ENCODE data around the gene ICE2. TPM values are rescaled to one million over a fixed set of nuclear protein-coding genes. Genes with fewer than 3 reads are reported as not detected.

ICE2 gene
- total RNA-seq, 1 donor from 2014 or later, result 49.9 TPM

GRCh38 chr15:60442763-60443162 lies 36.2 kb downstream of the ICE2 start:
- no peak overlapping the region for H3K27ac ChIP-seq
- no peak for DNase-seq
- no peaks in the 10 kb centered on the region for H3K9me3 ChIP-seq
- H3K36me3 ChIP-seq, result peaks cover 32% of the 10 kb centered on the region
- no peak for TF ChIP-seq CTCF (IDR thresholded peaks at IDR 0.05)
- H3K4me3 ChIP-seq, result no peak overlapping the region
- no peak for ATAC-seq
- no peaks in the 10 kb centered on the region for H3K4me1 ChIP-seq
- H3K27me3 ChIP-seq, result no peaks in the 10 kb centered on the region
- intact Hi-C loops (cut with DNase I), result loop anchor here (10.0 kb wide), 1 partner anchor 88 kb away; no protein-coding TSS in a partner anchor

GRCh38 chr15:60442031-60442650 lies 36.8 kb downstream of the ICE2 start:
- H3K27me3 ChIP-seq, result no peaks in the 10 kb centered on the region
- ATAC-seq (no peak), DNase-seq (no peak)
- intact Hi-C loops (cut with DNase I), result loop anchor here (10.0 kb wide), 1 partner anchor 87 kb away; no protein-coding TSS in a partner anchor
- no peaks in the 10 kb centered on the region for H3K9me3 ChIP-seq
- no peak overlapping the region for H3K27ac ChIP-seq
- H3K4me1 ChIP-seq, result no peaks in the 10 kb centered on the region
- H3K4me3 ChIP-seq, result no peak overlapping the region
- no peak for TF ChIP-seq CTCF (IDR thresholded peaks at IDR 0.05)
- H3K36me3 ChIP-seq, result peaks cover 33% of the 10 kb centered on the region

- no peaks in the 10 kb centered on the region for H3K4me1 ChIP-seq
- no peak for TF ChIP-seq CTCF (IDR thresholded peaks at IDR 0.05)
- no peaks in the 10 kb centered on the region for H3K27me3 ChIP-seq
- DNase-seq (no peak), ATAC-seq (no peak)
- H3K36me3 ChIP-seq, result peaks cover 33% of the 10 kb centered on the region
- no peak overlapping the region for H3K4me3 ChIP-seq
- H3K27ac ChIP-seq, result no peak overlapping the region
- intact Hi-C loops (cut with DNase I), result loop anchor here (10.0 kb wide), 1 partner anchor 87 kb away; no protein-coding TSS in a partner anchor
- no peaks in the 10 kb centered on the region for H3K9me3 ChIP-seq
These were observed 37.6 kb downstream of the ICE2 start for GRCh38 chr15:60441331-60441730.

- Histone ChIP-seq H3K27me3 (no peaks in the 10 kb centered on the region), H3K36me3 (peaks cover 46% of the 10 kb centered on the region), H3K9me3 (no peaks in the 10 kb centered on the region), H3K4me3 (no peak overlapping the region), H3K27ac (no peak overlapping the region), H3K4me1 (no peaks in the 10 kb centered on the region)
- intact Hi-C loops (cut with DNase I), result no loop called here
- ATAC-seq (no peak), DNase-seq (no peak)
- TF ChIP-seq CTCF (IDR thresholded peaks at IDR 0.05), result no peak
These were observed 40.3 kb downstream of the ICE2 start for GRCh38 chr15:60438646-60439045.

- DNase-seq (no peak), ATAC-seq (no peak)
- Histone ChIP-seq H3K4me1 (no peaks in the 10 kb centered on the region), H3K36me3 (peaks cover 27% of the 10 kb centered on the region), H3K27me3 (no peaks in the 10 kb centered on the region), H3K27ac (no peak overlapping the region), H3K9me3 (no peaks in the 10 kb centered on the region), H3K4me3 (no peak overlapping the region)
- TF ChIP-seq CTCF (IDR thresholded peaks at IDR 0.05), result no peak
- intact Hi-C loops (cut with DNase I), result no loop called here
These were observed 50.0 kb downstream of the ICE2 start for GRCh38 chr15:60428935-60429334.
